ENCODE measurements around the gene TMC7. TPM values are rescaled to one million over a fixed set of nuclear protein-coding genes. Genes with fewer than 3 reads are reported as not detected.

The TMC7 gene
- total RNA-seq, 1 donor from 2014 or later: 1.4 TPM

GRCh38 chr16:19029980-19030379, 46.2 kb downstream of the TMC7 start:
- no peaks in the 10 kb centered on the region for H3K36me3 Mint-ChIP-seq
- H3K27ac Mint-ChIP-seq: no peak overlapping the region
- H3K4me1 Mint-ChIP-seq (ENCODE audit: unreplicated experiment): no peaks in the 10 kb centered on the region
- no peaks in the 10 kb centered on the region for H3K27me3 Mint-ChIP-seq
- no peak for TF ChIP-seq CTCF (conservative IDR thresholded peaks at IDR 0.05)
- no peak for DNase-seq (ENCODE audit: extremely low spot score, unreplicated experiment)
- no peaks in the 10 kb centered on the region for H3K9me3 Mint-ChIP-seq
- H3K4me3 Mint-ChIP-seq: no peak overlapping the region

GRCh38 chr16:19031738-19032137, 48.0 kb downstream of the TMC7 start:
- Mint-ChIP-seq H3K4me3 (no peak overlapping the region), H3K27ac (no peak overlapping the region), H3K36me3 (no peaks in the 10 kb centered on the region)

GRCh38 chr16:19033761-19034160, 50.0 kb downstream of the TMC7 start:
- Mint-ChIP-seq H3K36me3 (no peaks in the 10 kb centered on the region), H3K9me3 (no peaks in the 10 kb centered on the region), H3K27me3 (no peaks in the 10 kb centered on the region), H3K4me3 (no peak overlapping the region), H3K4me1 (ENCODE audit: unreplicated experiment) (no peaks in the 10 kb centered on the region), H3K27ac (no peak overlapping the region)
- no peak for DNase-seq (ENCODE audit: extremely low spot score, unreplicated experiment)
- no peak for TF ChIP-seq CTCF (conservative IDR thresholded peaks at IDR 0.05)

More at GRCh38 chr16:19031738-19032137, 48.0 kb downstream of the TMC7 start:
- Mint-ChIP-seq H3K27me3 (no peaks in the 10 kb centered on the region), H3K4me1 (ENCODE audit: unreplicated experiment) (no peaks in the 10 kb centered on the region), H3K9me3 (no peaks in the 10 kb centered on the region)
- DNase-seq (ENCODE audit: extremely low spot score, unreplicated experiment): no peak
- no peak for TF ChIP-seq CTCF (conservative IDR thresholded peaks at IDR 0.05)

- Mint-ChIP-seq H3K4me3 (no peak overlapping the region), H3K27me3 (no peaks in the 10 kb centered on the region), H3K27ac (no peak overlapping the region), H3K36me3 (peaks cover 4% of the 10 kb centered on the region), H3K9me3 (peaks cover 4% of the 10 kb centered on the region), H3K4me1 (ENCODE audit: unreplicated experiment) (no peaks in the 10 kb centered on the region)
- no peak for TF ChIP-seq CTCF (conservative IDR thresholded peaks at IDR 0.05)
- no peak for DNase-seq (ENCODE audit: extremely low spot score, unreplicated experiment)
Observed at GRCh38 chr16:19040400-19040799, 56.7 kb downstream of the TMC7 start.

GRCh38 chr16:19044769-19045168, 61.0 kb downstream of the TMC7 start:
- Mint-ChIP-seq H3K27ac (no peak overlapping the region), H3K27me3 (no peaks in the 10 kb centered on the region), H3K36me3 (peaks cover 4% of the 10 kb centered on the region), H3K9me3 (peaks cover 4% of the 10 kb centered on the region), H3K4me3 (no peak overlapping the region), H3K4me1 (ENCODE audit: unreplicated experiment) (no peaks in the 10 kb centered on the region)
- no peak for TF ChIP-seq CTCF (conservative IDR thresholded peaks at IDR 0.05)
- no peak for DNase-seq (ENCODE audit: extremely low spot score, unreplicated experiment)

GRCh38 chr16:19046062-19046461, 62.3 kb downstream of the TMC7 start:
- no peak for DNase-seq (ENCODE audit: extremely low spot score, unreplicated experiment)
- H3K4me3 Mint-ChIP-seq: no peak overlapping the region
- TF ChIP-seq CTCF (conservative IDR thresholded peaks at IDR 0.05): no peak
- no peak overlapping the region for H3K27ac Mint-ChIP-seq
- H3K9me3 Mint-ChIP-seq: no peaks in the 10 kb centered on the region
- H3K36me3 Mint-ChIP-seq: no peaks in the 10 kb centered on the region
- H3K27me3 Mint-ChIP-seq: no peaks in the 10 kb centered on the region
- no peaks in the 10 kb centered on the region for H3K4me1 Mint-ChIP-seq (ENCODE audit: unreplicated experiment)
